GM18526 (cell line): Measurements from ENCODE around the gene SNRNP200.

ENCODE experiments used
- POLR2A ChIP-seq: IDR thresholded peaks from 3 replicates; pipeline ENCODE4 v1.6.1; 2011; ENCODE audit not compliant: insufficient read length; ENCODE audit errors: extremely low read depth

Gene SNRNP200

GRCh38 chr2:96315400-96316071 lies 10.2 kb upstream of the SNRNP200 start:
- TF ChIP-seq POLR2A, result no peak

- TF ChIP-seq POLR2A, result no peak
These were observed 9.7 kb upstream of the SNRNP200 start for GRCh38 chr2:96315005-96315399.

DNA sequence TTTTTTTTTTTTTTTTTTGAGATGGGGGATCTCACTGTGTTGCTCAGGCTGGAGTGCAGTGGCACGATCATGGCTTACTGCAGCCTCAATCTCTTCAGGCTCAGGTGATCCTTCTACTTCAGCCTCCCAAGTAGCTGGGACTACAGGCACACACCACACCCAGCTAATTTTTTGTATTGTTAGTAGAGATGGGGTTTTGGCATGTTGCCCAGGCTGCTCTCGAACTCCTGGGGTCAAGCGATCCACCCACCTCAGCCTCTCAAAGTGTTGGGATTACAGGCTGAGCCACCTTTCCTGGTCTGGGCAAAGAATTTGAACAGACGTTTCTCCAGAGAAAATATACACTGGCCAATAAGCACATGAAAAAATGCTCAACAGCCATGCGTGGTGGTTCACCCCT lies 2.9 kb upstream of the SNRNP200 start:
- no peak for TF ChIP-seq POLR2A

DNA sequence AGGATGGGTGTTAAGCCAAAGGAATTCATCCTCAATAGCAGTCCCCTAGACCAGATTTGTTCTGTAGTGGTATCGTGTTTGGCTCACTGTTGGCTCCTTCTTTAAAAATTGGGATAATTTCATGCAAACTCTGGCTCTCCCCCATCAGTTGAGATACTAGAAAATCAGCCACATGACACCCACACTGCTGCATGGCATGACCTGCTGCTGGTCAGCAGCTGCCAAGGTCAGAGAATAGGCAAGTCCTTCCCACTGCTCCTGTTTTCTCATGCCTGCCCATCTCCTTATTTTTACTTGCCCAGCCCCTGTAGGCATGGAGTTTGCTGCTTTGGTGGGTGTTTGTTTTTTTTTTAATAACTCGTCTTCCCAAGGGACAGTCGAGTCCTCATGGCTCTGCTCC lies 1.0 kb upstream of the SNRNP200 start:
- no peak for TF ChIP-seq POLR2A

GRCh38 chr2:96305979-96306308 lies 598 bp upstream of the SNRNP200 start:
- no peak for TF ChIP-seq POLR2A

DNA sequence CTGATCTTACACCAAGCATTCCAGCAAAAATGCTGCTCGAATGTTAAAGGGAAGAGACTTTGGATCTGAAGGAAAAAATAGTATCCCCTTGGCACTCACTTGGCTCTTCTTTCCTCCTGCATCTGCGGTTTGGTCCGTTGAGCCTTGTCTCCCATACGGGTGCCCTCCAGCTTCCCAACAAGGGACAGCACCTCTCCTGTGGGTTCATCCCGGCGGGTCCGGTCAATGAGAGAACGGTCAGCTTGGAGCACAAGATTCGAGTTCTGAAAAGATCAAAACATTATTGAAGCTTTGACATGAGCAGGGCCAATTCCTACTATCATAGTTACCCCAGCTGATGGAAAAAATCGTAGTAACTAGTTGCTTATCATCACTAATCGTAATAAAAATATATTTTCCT lies 740 bp downstream of the SNRNP200 start:
- no peak for TF ChIP-seq POLR2A

DNA sequence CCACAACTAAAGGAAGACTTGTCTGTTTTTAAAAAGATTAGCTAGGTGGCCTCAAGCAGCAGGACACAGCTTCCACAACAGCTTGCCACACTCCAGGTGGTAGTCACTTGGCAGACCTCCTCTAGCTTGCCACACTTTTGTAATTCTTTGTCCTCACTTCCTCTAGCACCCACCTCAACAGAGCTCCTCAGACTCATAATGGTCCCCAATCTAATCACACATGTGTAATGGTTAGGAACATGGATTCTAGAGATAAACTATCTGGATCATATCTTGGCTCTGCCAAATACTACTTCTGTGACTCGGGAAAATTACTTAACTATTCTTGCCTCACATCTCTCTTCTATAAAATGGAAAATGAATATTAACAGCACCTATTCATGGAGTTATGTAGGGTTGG lies 3.5 kb downstream of the SNRNP200 start:
- no peak for TF ChIP-seq POLR2A

DNA sequence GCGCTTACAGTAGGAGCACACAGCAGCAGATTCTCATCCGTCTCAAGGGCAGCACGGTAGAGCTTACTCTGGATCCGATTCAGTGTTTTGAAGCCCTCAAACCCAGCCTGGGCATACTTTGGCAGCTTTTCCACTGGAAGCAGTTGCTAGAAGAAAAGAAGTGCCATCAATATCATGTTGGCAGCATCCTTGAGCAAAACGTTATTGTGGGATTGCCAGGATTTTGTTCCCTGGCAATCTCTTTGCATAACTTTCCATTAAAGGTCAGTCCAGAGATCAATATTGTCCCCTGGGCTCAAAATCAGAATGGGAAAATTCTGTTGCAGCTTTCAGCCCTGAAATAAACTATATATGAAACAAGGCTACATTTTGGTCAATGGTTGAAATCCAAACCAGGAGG lies 8.4 kb downstream of the SNRNP200 start:
- TF ChIP-seq POLR2A, result no peak

GRCh38 chr2:96291751-96292150 lies 13.6 kb downstream of the SNRNP200 start:
- no peak for TF ChIP-seq POLR2A

DNA sequence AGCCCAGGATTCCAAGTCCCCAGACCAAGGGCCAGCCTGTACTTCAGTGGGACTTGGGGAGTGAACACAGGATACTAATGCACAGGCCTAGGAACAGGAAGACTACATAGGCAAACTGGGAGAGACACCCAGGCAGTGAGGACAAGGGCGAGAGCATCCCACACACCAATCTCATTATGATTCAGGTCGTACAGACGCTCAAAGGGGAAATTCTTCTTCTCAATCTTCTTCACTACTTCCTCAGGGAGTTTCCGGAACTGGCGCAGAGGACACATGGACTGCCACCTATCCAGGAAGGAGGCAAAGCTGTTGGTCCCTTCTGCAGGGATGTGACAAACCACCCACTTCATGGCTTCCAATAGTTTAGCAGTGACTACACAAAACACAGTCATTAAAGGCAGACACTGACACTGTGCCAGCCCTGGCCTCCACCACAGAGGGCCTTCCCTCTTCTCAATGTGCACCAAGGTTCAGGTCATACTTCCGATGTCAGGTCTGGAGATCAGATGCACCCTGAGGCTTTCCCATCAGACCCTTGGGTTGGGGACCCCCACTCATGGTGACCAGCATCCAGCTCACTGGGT lies 18.0 kb downstream of the SNRNP200 start:
- no peak for TF ChIP-seq POLR2A

DNA sequence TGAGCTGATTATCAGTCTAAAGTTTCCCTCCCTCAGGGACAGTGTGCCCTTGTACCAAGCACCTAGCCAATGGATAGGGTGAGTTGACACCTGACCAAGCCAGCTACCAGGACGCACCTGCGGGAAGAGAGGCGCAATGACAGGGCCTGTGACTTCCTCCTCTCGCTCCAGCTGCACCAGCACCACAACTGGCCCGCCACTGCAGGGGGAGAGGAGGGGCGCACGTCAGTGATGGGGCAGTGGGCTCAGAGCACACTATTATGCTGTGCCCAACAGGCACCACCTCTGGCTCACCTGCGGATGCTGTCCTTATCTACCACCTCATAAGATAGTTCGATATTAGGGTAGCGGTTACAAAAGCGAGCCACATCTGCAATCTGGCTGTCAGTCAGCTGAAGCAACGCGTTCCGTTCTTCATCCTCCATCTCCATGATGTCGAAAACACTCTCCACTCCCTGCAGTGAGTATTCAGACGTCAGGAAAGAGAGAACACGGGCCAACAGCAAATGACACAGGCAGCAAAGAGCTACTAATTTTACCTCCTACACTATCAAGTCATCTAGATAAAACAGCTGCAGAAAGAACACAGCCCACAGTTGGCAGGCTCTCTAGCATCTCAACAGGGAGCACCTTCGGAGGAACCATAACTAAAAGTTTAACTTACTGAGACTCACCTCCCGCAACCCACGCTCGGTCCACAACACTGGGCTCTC lies 28.4 kb downstream of the SNRNP200 start:
- no peak for TF ChIP-seq POLR2A

GRCh38 chr2:96274355-96275056 lies 30.8 kb downstream of the SNRNP200 start:
- TF ChIP-seq POLR2A, result no peak

DNA sequence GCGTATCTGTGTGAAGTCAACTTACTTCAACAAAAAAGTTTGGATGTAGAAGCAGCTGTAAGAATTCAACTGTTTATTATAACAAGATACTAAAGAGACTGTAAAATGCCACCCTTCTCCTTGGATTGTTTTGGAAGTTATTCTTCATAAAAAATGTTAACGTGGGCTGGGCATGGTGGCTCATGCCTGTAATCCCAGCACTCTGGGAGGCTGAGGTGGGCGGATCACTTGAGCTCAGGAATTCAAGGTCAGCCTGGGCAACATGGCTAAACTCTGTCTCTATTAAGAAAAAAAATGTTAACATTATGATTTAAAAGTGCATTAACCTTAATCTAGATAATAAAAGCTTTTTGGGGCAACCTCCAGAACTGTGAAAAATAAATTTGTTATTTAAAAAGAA lies 31.6 kb downstream of the SNRNP200 start:
- no peak for TF ChIP-seq POLR2A

GRCh38 chr2:96271995-96272394 lies 33.4 kb downstream of the SNRNP200 start:
- TF ChIP-seq POLR2A, result no peak

DNA sequence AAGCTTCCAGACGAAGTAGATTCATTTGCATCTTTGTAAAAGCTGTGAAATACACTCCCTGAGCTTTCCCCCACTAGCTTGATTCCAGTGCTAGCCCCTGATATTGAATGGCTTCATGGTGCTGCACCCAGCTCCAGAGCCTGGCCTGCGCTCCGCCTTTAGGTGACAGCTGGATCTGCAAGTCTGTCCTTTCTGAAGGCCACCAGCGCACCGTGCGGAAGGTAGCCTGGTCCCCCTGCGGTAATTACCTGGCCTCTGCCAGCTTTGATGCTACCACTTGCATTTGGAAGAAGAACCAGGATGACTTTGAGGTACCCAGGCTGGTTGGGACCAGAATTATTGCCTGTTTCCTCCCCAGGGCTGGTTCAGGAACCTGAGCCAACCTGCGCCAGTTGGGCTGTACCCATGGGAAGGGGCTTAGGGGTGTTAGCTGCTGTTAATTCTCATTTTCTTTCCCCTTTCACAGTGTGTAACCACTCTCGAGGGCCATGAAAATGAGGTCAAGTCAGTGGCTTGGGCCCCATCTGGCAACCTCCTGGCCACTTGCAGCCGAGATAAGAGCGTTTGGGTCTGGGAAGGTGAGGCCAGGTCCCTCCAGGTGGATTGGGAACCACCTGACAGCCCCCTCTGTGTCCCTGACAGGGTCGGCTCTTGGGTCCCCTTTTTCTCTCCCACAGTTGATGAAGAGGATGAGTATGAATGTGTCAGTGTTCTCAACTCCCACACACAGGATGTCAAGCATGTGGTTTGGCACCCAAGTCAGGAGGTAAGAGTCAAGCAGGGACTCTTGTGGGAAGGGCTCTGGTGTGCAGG lies 38.0 kb downstream of the SNRNP200 start:
- no peak for TF ChIP-seq POLR2A
